ENCODE measurements around the gene CLSTN2. TPM values are rescaled to one million over a fixed set of nuclear protein-coding genes. Genes with fewer than 3 reads are reported as not detected.
A peak's percentile ranks its signal among the peaks of the same experiment; 100 is the strongest.

CLSTN2 gene
- total and polyA plus RNA-seq, 9 donors: 28.9 to 263 (median 134) TPM

DNA sequence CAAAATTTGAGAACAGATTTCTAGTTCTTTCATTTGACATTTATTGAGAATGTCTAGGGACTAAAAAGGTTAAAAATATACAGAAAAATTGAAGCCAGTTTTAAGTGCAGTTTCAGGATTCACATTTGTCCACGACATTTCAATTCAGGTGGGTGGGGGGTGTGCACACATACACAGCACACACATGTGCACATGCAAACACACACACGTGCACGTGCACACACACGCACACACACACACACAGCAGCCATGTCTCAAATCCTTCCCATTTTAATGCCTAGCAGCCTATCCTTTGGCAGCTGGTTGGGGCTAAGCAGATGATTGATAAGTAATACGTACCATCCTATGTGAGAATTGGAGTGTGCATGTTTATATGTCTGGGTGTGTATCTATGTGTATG, 504.5 kb downstream of the CLSTN2 start:
- Histone ChIP-seq H3K4me1 (ENCODE audit: insufficient read depth) (no peaks in the 10 kb centered on the region), H3K9me3 (no peaks in the 10 kb centered on the region), H3K27me3 (no peaks in the 10 kb centered on the region), H3K4me3 (no peak overlapping the region), H3K36me3 (no peaks in the 10 kb centered on the region), H3K27ac (no peak overlapping the region)
- TF ChIP-seq POLR2A (IDR thresholded peaks at IDR 0.05) (no peak), CTCF (IDR thresholded peaks at IDR 0.05) (no peak), EP300 (IDR thresholded peaks at IDR 0.05) (no peak)
- no peak for DNase-seq
- 84 to 89% (median 87%) methylated on average over 5 of the region's 5 CpGs for WGBS, 3 donors
- intact Hi-C loops (cut with DNase I): no loop called here

- no peaks in the 10 kb centered on the region for H3K36me3 ChIP-seq
- WGBS, 3 donors: 97 to 100% (median 97%) methylated on average over 1 of the region's 1 CpG
- no peaks in the 10 kb centered on the region for H3K4me1 ChIP-seq (ENCODE audit: insufficient read depth)
- H3K4me3 ChIP-seq: no peak overlapping the region
- no peaks in the 10 kb centered on the region for H3K9me3 ChIP-seq
- no peak for DNase-seq
- no peaks in the 10 kb centered on the region for H3K27me3 ChIP-seq
- intact Hi-C loops (cut with DNase I): no loop called here
- no peak overlapping the region for H3K27ac ChIP-seq
- TF ChIP-seq EP300 (IDR thresholded peaks at IDR 0.05) (no peak), CTCF (IDR thresholded peaks at IDR 0.05) (no peak), POLR2A (IDR thresholded peaks at IDR 0.05) (no peak)
Measured at GRCh38 chr3:140440446-140440845, 505.5 kb downstream of the CLSTN2 start.

DNA sequence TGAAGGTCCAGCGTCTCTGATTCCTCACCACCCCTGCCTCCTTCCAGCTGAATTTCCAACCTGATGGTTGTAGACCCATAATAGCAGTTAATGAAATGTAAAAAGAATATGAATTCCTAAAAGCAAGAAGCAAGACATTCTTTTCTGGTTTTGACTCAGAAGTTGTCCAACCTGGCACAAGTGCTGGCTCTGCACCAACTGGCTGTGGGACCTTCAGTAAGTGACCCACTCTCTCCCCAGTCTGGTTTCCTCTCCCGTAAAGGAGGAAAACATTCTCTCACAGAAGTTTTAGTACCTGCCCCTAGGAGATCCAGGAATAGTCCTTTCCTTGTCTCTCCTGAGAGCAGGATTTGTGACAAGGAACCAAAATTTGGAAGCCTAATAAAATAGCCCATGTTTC, 506.0 kb downstream of the CLSTN2 start:
- 66 to 94% (median 79%) methylated on average over 2 of the region's 2 CpGs for WGBS, 3 donors
- no peaks in the 10 kb centered on the region for H3K36me3 ChIP-seq
- H3K4me1 ChIP-seq (ENCODE audit: insufficient read depth): no peaks in the 10 kb centered on the region
- H3K9me3 ChIP-seq: no peaks in the 10 kb centered on the region
- peak in 3 of 5 donors; percentile 35 to 52 (median 36) for DNase-seq
- intact Hi-C loops (cut with DNase I): no loop called here
- no peaks in the 10 kb centered on the region for H3K27me3 ChIP-seq
- no peak for TF ChIP-seq CTCF (IDR thresholded peaks at IDR 0.05)
- no peak for TF ChIP-seq POLR2A (IDR thresholded peaks at IDR 0.05)
- no peak for TF ChIP-seq EP300 (IDR thresholded peaks at IDR 0.05)
- H3K4me3 ChIP-seq: no peak overlapping the region
- H3K27ac ChIP-seq: no peak overlapping the region

DNA sequence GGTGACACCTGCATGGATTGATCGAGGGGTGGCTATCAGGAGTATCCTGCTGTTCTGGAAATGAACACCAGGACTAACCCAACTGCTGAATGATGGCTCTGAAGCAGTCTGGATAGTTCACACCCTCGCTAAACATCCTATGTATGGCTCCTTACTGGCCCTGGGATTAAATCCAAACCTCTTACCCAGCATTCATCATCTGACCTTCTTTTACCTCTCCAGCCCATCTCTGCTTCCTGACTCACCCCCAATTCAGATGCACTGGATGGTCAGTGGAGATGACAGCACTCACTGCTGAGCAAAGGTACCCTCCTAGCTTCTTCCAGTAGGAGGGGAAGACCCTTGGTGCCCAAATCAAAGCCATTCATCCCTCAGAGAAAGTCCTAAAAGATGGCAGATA, 507.6 kb downstream of the CLSTN2 start:
- TF ChIP-seq EP300 (IDR thresholded peaks at IDR 0.05) (no peak), POLR2A (IDR thresholded peaks at IDR 0.05) (no peak), CTCF (IDR thresholded peaks at IDR 0.05) (no peak)
- Histone ChIP-seq H3K9me3 (no peaks in the 10 kb centered on the region), H3K36me3 (no peaks in the 10 kb centered on the region), H3K4me1 (ENCODE audit: insufficient read depth) (no peaks in the 10 kb centered on the region), H3K4me3 (no peak overlapping the region), H3K27ac (no peak overlapping the region), H3K27me3 (no peaks in the 10 kb centered on the region)
- intact Hi-C loops (cut with DNase I): no loop called here
- no peak for DNase-seq
- 92 to 98% (median 93%) methylated on average over 2 of the region's 2 CpGs for WGBS, 3 donors

GRCh38 chr3:140443073-140443472, 508.1 kb downstream of the CLSTN2 start:
- Histone ChIP-seq H3K4me1 (ENCODE audit: insufficient read depth) (no peaks in the 10 kb centered on the region), H3K36me3 (no peaks in the 10 kb centered on the region), H3K27me3 (no peaks in the 10 kb centered on the region), H3K9me3 (no peaks in the 10 kb centered on the region), H3K4me3 (no peak overlapping the region), H3K27ac (no peak overlapping the region)
- 71 to 83% (median 78%) methylated on average over 7 of the region's 7 CpGs for WGBS, 3 donors
- DNase-seq: no peak
- TF ChIP-seq EP300 (IDR thresholded peaks at IDR 0.05): no peak
- no peak for TF ChIP-seq CTCF (IDR thresholded peaks at IDR 0.05)
- no peak for TF ChIP-seq POLR2A (IDR thresholded peaks at IDR 0.05)
- intact Hi-C loops (cut with DNase I): no loop called here
